Stimulated activated CD8-positive, alpha-beta memory T cell treated with anti-CD3 and anti-CD28 coated beads, Interleukin-2, amount 100 ng/mL, for 48 hours (primary cell): ENCODE results near the gene WNK1.
"Not testable (repeated sequence)": the region's sequence is repeated elsewhere in the genome, so short reads cannot be mapped to it uniquely, and the experiment has no call there.

ENCODE experiments used
- DNase-seq, 2 donors: peaks; one replicate each; pipeline ENCODE4 v3.0.0-alpha.2; 2020; ENCODE audit warnings: low read depth in 2 of 2

WNK1 gene

DNA sequence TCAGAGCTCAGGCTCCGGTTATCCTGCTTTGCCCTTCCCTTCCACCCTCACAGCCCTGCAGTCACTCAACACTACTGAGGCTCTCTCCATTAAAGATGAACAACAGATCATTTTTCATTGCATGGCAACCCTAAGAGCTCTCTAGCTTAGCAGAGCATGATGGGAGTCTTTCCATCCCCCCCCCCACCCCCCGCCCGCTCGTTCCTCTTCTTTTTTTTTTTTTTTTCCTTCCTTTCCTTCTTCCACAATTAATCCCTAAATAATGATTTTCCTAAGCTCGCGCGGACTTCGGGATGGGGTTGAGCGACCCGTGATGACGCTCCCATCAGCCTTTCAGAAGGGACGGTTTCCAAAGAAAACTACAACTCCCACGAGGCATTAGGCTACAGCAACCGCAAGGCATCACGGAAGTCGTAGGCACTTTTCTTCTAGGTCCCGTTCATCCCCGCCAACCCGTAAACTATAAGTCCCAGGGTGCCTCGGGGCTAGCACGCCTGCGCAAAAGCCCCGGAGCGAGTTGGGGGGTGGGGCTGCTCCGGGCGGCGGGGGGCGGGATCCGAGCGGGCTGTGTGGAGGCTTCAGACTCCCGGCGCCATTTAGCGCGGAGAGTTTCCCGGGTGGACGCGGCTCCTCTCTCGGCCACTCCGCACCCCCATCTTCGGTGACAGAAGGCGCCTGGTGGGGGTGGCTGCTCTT is at the start of gene WNK1:
TSS of gene WNK1 (plus strand) at position 581 of the 696 bp plus-strand sequence. CDS start 987 bp downstream, outside the sequence.
- DNase-seq = peak; percentile 95 to 96

DNA sequence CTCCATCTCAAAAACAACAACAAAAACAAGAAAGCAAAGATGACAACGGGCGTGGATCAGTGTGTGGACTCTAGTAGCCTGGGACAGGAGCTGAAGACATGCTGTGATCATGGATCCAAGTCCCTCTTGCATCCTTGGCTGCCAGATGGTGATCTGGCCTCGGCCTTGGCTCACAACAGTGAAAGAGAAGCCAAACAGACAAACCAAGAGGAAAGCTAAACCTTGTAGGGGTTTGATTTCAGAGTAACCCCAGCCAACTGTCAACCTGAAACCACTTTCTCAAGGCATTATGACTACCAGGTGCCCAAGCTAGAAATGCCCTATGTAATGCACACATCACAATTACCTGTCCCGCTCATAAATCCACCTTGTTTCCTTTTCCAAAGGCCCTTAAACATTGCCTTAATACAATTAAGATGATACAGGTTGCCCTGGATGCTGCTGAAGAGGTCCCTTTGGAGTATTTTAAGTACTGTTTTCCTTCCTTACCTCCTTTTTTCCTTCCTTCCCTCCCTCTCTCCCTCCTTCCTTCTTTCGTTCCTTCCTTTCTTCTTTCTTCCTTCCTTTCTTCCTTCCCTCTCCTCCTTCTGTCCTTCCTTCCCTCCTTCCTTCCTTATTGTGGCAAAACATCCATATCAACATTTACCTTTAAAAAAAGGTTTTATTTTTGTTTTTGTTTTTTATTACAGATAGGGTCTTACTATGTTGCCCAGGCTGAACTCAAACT is 47.7 kb upstream of the WNK1 start:
- DNase-seq = no peak

DNA sequence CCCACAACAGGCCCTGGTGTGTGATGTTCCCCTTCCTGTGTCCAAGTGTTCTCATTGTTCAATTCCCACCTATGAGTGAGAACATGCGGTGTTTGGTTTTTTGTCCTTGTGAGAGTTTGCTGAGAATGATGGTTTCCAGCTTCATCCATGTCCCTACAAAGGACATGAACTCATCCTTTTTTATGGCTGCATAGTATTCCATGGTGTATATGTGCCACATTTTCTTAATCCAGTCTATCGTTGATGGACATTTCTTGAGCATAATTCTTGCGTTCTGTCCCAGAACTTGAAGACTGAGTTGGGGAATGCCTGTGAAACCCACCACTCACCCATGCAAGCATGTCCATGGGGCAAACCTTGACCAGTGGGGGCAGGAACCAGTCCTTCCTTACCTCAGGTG is 44.3 kb upstream of the WNK1 start:
- DNase-seq = not testable (repeated sequence)

DNA sequence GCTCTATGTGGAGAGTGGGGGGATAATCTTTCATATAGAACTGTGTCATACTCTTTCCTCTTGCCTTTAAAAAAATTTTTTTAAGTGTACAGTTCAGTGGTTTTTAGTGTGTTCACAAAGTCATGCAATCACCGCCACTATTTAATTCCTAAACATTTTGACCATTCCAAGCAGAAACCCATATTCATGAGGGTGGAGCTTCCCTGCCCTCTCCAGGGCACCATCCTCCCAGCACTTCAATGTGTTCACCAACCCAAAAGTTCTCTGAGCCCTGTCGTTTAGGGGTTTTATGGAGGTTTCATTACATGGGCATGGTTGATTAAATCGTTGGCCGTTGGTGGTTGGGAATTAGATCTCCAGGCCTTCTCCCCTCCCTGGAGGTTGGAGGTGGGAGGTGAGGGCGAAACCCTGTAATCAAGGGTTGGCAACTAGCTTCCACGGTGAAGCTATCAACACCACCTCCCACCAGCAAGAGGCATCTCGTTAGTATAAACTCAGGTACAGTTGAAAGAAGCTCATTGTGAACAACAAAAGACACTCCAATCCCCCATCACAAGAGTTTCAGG is 42.8 kb upstream of the WNK1 start:
- no peak for DNase-seq

DNA sequence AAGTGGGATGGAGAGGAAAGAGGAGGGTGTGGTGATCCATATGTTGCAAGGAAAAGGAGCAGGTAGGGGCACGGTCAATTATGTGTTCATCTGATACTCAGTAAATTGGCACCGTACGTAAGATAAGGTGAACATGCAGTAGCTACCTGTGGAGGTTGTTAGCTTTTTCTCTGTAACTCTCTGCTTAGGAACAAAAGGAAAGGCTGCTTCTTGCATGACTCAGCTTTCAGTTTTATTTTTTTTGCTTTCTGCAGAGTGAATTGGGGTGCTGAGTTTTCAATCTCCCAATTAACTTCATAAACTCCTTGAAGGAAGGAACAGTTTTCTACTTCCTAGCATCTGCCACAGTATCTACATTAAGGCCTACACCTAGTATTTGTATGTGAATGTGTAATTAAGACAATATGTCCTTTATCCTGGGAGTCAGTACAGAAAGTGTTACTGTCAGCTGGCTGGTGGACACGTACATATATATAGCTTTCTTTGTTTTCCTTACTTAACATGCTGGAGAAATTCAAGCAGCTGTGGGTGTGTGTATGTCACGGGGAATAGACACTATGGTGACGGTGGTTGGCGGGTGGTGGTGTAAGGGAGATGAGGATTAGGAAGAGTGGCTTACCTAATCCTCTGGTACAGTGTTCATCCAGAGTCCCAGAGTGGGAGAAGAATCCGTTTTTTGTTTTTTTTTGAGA is 40.1 kb upstream of the WNK1 start:
- no peak for DNase-seq

DNA sequence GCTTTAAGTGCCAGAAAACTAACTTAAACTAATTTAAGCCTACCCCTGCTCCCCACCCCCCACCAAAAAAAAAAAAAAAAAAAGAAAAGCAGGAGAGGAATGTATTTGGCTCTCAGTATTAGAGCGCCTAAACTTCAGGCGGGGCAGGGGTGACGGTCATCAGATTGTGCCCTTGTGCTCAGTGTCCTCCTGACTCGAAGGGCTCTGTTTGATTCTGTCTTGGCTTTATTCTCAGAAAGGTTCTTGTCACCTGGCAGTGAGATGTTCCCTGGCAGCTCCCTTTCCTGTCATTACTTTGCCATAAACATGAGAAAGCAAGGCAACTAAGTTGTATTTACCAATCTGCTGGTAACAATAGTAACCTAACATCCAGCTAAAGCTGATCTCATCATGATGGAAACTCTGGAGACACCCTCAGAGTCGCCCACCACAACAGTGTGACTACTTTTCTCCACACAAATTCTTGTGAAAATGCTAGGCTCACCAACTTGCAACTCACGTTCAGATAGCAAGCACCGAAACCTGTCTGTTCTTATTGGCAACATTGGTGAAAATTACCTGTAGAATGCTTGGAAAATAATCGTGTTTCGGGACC is 39.0 kb upstream of the WNK1 start:
- peak in 1 of 2 donors; percentile 17 for DNase-seq

DNA sequence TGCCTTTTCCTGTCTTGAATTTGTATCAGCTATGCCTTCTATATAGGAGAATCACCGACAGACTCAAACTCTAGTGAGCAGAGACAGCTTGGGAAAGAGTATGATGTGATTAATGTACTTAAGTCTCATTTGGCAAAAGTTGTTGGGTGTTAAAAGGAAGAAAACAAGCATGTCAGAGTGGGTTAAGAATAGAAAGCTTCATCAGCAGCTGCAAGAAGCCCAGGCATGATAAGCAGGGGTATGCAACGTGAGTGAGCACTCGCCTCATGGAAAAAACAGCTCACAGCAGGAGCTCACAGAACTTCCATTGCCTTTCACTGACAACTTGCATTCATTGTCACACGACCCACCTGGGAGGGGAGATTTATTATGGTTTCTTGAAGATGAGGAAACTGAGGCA is 35.9 kb upstream of the WNK1 start:
- peak; percentile 16 to 26 for DNase-seq

DNA sequence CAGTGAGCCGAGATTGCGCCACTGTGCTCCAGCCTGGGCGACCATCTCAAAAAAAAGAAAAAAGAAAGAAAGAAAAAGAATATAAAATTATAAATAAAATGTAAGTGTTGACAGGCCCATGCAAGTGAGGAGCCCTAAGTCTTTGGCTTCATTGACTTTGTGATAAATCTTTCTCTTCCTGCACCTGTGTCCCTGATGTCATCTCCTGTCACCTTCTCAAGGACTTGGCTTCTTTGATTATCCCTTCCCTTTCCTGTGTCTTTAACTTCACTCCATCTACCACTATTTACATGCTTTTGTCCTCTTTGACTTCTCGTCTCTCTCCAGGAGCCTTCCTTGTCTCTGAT is 33.6 kb upstream of the WNK1 start:
- DNase-seq = no peak

DNA sequence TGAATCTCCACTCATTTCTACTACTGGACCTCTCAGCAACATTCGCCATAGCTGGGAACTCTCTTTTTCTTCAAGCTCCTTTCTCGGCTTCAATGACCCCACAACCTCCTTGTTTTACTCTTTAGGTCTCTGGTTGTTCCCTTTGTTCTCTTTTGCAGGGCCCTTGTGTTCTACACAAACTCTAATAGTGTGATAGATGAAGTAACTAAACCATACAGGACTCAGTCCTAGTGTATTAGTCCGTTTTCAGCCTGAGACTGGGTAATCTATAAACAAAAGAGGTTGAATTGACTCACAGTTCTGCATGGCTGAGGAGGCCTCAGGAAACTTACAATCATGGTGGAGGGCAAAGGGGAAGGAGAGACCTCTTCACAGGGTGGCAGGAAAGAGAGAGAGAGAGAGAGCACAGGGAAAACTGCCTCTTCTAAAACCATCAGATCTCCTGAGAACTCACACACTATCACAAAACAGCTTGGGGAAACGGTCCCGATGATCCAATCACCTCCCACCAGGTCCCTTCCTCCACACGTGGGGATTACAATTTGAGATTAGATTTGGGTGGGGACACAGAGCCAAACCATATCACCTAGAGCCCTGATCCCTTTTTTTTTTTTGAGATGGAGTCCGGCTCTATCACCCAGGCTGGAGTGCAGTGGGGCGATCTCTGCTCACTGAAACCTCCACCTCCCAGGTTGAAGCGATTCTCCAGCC is 32.0 kb upstream of the WNK1 start:
- DNase-seq = no peak

DNA sequence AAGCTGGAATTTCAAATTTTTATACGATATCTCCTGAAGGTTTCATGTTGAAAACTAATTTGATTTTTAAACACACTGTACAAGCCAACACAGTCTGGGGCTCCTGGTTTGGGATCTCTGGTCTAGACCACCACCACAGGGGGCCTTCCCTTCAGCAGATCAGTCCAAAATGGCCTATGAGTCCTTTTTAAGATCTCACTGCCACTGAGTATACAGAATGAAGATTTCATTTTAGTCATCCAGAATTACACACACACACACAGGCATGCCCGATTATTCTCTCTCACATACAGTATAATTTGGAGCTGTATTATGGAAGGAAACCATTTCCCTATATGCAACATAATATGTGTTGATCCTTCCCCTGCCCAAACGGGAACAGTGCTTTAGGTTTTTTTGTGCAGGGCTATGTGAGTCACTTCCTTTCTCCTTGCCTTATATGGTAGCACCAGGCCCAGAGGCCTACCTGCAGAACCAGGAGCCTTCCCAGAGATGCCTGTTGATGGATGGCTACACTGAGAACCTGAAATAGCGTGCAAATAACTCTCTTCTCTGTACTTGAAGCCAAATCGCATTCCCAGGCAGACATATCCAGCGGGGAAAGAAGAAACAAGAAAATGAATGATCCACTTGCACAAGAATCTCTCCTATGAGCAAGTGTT is 28.1 kb upstream of the WNK1 start:
- DNase-seq = no peak

DNA sequence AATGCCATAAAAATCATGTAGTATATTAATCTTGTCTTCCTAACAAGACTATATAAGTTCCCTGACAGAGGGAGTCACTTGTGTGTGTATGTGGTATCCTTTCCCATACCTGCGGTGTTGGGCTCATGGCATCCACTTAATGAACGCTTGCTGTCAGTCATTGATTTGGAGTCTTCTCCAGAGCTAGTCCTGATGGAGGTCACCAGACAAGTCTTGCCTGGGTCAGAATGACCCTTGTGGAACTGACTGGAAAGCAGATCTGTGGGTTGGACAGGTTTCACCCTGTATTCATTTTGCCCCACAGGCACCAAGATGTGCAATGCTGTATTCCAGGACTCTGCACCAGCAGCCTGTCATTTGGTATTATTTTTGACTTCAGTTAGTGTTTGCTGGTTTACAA is 27.3 kb upstream of the WNK1 start:
- no peak for DNase-seq

DNA sequence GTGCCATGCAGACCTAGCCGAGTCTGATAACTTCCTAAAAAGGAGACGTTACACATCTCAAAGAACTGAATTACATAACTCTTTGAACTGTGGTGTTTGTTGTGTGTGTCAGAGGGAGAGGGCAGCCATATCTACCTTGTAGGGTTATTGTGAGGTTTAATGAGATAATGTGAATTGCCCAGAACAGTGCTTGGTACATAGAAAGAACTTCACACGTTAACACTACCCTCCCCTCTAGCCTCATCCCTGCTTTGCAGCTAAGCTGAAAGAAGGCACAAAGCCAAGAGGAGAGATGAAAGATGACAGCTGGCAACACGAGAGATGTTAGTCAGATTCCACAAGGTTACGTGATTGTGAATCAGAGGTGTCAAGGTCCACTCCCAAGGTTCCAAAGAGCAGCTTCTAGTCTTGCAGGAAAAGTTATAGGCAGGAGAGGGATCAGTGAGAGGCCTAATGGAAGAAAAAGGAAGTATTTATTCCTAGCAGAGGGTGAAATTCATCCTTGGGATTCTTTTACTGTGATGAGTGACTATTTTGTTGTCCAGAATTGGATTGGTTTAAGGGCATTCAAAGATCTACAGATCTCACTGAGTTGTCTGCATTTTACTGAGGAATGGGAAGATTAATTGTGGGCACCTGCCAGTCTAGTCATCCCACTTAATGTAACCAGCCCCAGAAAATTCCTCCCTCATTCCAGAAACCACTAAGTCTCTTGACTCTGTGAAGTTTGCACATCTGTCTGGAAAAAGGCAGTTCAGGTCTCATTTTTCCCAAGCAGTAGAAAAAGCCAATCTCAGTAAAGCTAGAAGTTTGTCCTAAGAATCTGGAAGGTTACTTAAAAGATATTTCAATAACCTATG is 25.9 kb upstream of the WNK1 start:
- DNase-seq = no peak

DNA sequence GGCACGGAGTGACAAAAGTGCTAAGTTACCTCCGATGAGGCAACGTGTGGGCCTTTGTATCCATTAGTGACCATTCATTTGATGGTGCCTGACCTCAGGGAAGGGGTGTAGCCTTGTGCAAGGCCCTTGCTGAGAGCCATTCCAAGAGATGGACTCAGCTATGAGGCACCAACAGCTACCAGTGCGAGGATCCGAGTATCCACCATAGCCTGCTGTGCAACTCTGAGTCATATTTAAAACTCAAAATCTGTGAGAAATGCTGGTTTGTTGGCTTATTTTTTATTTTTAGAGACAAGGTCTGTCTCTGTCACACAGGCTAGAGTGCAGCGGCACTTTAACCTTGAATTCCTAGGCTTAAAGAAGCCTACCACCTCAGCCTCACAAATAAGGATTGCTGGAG is 25.1 kb upstream of the WNK1 start:
- no peak for DNase-seq

DNA sequence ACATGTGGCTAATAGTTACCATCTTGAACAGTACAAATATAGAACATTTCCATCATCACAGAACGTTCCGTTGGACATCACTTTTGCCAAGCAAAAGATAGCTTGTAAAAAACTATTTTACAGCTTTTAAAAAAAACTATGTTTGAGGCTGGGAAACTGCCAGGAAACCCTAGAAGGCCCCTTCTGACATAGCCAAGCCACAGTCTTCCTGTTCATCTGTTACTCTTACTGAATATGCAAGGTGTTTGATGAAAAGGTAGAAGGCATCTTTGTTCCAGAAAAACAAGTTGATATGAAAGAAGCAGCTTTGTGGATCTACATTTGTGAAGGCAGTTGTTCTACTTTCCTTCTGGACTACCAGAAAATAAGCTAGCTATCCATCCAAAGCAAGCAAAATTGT is 23.6 kb upstream of the WNK1 start:
- no peak for DNase-seq

DNA sequence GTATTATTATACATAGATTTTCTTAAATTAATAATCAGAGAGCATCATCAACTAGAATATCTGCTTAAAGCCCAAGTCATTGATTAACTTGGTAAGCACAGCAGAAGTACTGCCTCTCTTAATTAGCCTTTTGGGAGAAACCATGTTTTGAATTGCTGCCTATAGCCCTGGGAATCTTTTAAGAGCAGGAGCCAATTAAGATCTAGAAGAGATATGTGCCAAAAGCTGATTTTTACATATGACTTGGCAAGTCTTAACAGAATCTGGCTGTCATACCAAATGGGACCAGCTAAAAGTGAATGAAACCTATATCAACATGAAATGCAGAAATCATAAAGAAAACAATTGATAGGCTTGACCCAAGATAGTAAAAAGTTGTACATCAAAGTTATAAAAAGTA is 23.2 kb upstream of the WNK1 start:
- DNase-seq = no peak

DNA sequence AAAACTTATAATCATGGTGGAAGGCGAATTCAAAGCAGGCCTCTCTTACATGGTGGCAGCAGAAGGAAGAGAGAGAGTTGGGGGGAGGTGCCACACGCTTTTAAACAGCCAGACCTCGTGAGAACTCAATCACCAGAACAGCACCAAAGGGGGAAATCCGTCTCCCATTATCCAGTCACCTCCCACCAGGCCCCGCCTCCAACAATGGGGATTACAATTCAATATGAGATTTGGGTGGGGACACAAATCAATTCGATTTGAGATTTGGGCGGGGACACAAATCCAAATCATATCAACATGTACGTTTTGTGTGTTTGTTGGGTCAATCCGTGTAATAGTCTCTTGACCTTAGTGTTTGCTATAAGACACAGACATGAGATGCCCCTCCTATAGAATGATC is 21.8 kb upstream of the WNK1 start:
- no peak for DNase-seq

DNA sequence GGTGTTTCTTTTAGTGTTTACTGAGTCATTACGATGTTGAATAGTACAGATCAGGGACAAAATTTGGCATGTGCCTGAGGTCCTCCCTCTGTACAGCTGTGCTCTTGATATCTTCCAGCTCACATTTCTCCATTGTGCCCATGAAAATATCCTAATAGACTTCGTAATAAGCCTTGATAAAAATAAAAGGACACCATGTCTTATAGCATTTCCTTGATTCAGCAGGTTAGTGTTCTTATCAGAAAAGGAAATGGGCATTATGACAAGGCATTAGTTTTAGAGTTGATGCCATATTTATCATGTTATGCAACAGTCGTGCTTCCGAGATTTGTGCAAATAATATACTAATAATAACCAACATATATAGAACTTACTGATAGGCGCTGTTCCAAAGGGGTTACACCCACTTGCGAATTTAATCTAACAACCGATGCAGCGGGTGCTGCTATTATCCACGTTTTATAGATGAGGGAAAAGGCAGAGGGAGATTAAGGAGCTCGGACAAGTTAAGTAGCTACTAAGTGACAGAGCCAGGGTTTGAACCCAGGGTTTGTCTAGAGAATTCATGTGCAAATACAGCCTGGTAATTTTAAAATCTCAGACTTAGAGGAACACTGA is 15.1 kb upstream of the WNK1 start:
- DNase-seq = no peak

DNA sequence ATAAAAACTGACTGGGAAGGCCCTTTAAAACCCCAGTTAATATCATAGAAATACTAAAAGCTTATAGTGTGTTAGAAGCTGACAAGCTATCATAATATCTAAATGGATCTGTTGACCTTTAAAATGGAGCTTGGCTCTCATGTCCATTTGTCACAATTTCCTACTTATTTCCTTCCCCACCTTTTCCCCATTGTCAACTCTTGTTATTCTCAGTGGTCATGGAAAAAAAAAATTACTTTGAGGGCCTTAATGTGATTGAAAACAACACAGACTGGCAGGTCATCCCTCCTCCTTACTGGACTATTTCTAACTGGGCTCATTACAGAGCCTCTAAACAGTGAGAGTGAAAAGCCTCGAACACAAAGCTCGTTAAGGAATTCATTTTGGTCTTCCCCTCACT is 13.7 kb upstream of the WNK1 start:
- no peak for DNase-seq

DNA sequence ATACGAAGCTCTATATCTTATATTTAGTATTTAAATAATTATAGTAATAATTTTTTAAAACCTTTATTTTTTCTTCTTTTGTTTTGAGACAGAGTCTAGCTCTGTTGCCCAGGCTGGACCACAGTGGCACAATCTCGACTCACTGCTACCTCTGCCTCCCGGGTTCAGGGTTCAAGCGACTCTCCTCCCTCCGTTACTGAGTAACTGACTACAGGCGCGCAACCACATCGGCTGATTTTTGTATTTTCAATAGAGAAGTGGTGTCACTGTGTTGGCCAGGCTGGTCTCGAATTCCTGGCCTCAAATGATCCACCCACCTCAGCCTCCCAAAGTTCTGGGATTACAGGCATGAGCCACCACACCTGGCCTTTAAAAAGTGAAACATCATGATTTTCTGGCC is 13.0 kb upstream of the WNK1 start:
- DNase-seq = no peak

DNA sequence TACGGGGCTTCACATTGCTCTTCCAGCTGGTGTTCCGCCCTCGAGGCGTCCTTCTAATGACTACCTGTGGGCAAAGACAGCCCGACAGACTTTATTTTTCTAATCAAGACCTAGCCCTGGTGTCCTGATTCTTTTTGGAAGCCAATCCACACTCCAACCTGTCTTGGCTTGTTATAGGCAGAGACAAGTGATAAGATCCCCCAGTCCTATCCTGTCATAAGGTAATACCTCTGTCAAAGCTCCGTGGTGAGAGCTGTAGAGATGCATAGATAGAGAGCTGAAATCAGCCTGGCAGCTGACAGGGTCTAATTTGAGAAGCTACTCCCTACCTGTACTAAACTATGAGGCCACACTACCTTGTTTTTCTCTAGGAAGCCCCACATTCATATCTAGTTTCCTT is 11.5 kb upstream of the WNK1 start:
- DNase-seq = no peak
